GM03348 (cell line): ENCODE measurements around the gene GNAT1.
"Not testable (repeated sequence)": the region's sequence is repeated elsewhere in the genome, so short reads cannot be mapped to it uniquely, and the experiment has no call there.

ENCODE experiments used
- DNase-seq: peaks from one replicate; pipeline ENCODE4 v3.0.0; 2012; ENCODE audit warnings: low spot score

GNAT1 gene

DNA sequence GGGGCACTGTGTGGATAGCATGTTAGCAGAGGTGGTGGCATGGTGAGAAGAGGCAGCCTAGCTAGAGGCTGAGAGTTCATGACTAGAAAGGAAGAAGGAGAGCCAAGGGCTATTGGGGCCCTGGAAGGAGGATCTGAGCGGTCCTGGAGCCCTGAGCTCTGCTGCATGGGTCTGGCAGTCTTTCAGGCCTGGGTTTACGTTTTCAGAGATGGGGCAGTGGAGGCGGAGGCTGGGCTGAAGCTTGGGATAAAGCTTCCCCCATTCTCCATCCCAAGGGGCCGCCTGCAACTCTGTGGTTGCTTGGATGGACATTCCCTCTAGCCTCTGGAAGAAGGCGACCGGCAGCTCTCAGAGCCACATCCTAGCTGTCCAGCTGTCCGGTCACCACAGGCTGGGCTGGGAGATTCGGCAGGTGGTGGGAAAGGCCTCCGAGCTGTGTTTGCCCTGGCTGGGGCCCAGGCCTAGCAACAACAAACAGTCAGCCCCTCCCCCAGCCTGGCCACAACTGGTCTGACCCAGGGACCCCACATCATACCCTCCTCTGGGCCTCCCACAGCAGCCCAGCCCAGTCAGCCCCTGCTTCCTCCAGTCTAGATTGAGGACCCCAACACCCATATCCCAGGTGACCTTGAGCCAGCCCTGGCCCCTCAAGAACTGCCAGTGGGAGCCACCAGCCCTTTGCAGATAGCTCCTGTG is 11.9 kb downstream of the GNAT1 start:
- no peak for DNase-seq

DNA sequence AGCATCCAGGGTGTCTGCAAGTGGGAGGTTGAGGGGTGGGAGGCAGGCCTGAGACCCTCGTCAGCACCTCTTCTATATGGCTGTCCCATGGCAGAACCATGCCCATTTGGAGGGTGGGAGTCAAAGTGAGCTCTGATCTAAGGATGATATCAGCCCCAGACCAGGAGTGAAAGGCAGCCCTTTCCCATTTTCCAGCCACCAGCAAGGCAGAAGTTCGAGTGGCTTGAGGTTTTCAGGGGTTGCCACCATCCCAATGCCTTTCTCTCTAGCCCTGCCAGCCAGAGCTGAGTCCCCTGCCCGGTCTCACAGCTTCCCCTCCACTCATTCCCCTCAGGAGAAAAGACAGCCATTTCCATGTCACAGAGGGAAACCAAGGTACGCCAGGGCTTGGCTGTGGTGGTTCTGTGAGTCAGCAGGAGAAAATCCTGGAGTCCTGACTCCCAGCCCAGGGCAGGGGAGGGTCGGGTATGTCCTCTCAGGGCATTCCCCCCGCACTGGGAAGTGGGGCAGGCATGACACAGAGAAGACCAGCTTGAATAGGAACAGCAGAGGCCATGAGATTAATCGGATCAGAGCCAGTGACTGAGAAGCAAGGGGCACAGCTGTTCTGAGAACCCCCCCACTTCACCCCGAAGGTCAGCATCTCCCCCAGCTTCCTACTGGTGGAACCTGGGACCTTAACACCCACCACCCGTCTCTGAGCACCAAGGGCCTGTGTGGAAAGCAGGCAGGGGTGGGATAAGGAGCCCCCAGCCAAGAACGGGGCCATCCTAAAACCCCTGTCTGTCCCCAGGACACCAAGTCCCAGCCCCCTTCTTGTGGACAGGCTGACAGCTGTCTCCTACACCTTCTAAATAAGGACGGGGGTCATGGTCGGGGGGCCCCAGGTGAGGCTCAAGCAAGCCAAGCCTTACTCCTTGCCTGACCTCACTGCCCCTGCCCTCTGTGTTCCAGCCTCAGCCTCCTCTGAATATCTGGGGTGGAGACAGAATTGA is 12.7 kb downstream of the GNAT1 start:
- no peak for DNase-seq

DNA sequence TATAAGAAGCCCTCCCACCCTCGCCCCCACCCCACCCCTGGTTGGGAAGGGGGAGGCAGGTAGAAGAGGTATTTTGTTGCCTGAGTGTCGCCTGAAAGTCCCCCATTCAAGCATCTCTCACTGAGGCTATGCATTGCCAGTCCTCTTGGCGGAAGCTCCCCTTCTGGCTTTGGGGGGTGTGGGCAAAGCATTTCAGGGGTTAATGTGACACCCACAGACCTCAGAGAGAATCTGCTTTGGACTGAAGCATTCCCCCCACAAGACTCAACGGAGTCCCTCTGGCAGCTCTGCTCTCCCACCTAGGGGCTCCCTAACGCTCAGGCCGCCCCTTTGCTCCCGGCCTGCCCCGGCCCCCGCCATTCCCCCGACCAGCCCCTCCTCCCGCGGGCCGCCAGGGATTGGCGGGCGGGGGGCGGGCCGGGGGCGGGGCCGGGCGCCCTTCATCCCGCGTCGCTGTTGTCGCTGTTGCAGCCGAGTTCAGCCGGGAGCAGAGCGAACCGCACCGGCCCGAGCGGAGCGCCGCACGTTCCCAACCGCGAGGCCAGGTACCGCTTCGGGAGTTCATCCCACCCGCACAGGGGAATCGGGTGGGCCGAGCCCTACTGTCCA is 13.5 kb downstream of the GNAT1 start, which contains the start of gene SLC38A3:
Gene SLC38A3, plus strand, starts transcription at position 468 of the 609 bp plus-strand sequence. CDS start 8,929 bp downstream, outside the sequence.
- peak; percentile 39 for DNase-seq

DNA sequence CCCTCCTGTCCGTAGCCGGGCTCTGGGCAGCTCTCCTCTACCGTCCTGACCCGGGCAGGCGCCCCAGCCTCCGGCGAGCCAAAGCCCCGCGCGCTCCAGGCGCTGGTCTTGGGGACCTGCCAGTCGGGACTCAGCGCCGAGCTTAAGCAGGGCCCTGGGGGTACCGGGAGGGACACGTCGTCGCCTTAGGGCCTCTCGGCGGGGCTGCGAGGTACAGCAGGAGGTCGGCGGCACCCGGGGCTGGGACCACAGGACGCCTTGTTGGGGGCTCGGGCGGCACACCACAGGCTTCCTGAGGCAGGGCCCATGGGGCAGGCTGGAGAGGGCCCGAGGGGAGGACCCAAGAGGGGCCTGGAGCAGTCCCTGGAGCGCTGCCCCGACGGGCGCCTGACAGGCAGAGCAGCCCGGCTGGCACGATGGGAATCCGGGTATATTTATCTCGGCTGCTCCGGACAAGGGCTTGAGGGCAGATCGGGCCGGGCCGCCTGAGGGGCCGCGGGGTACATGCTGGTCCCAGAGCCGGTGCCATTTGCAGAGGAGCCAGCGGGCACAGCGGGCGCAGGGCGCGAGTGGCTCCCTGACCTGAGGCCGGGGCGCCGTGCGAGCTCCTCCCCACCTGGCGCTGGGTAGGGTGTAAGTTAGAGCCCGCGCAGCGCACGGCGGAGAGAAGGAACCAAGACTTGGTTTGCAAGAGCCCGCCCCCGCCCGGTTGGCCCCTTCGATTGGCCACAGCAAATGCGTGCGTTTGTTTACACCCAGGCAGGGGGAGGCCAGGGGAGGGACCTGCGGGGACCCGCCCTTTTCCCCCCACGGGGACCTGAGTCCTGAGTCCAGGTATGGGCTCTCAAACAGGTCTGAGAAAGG is 14.2 kb downstream of the GNAT1 start:
- no peak for DNase-seq

DNA sequence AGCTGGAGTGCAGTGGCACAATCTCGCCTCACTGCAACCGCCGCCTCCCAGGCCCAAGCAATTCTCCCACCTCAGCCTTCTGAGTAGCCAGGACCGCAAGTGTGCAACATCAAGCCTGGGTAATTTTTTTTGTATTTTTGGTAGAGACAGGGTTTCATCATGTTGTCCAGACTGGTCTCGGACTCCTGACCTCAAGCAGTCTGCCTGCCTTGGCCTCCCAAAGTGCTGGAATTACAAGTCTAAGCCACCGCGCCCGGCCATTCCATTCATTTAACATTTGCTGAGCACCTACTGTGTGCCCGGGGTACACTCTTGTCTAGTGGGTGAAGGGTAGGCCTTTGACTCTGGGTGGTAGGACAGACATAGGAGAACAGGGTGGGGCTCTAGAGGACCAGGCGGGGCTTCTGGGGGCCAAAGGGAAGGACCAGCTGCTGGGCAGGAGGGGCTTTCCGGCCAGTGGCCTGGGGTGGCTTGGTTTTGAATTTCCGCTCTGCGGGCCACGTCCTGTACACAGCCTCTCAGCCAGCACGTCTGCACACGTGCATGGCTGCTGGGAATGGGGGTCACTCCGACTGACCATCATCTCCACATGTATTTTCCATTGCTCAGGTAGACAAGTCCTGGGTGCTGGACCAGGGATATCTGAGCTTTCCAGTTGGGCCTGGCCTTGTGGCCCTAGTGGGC is 16.1 kb downstream of the GNAT1 start:
- no peak for DNase-seq

DNA sequence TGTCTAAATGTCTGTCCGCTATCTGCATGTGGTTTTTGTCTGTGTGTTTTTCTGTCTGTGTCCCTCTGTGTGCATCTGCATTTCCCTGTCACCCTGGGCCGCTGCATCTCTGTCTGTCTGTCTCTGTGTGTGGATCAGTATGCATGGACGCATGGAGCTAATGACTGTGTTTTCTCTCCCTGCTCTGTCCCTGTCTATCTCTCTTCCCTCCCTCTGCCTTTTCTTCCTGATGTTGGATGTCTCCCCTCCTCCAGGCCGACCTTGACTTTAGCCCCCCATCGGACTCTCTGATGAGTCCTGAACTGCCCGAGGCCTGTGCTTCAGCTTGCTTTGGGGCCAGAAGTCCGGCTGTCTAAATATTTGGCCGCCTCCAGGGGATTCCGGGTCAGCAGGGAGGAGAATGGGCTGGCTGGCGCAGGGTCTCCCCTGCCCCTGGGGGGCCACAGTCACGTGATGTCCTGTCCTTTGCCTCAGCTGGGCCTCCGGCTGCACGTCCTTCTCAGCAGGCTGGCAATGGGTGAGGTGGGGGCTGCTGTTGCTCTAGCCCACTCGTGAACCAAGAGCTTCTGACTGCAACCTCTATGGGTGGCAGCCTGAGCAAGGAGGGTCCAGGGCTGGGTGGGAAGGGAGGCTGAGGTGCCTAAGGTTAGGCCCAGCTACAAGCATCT is 17.4 kb downstream of the GNAT1 start:
- DNase-seq = no peak

DNA sequence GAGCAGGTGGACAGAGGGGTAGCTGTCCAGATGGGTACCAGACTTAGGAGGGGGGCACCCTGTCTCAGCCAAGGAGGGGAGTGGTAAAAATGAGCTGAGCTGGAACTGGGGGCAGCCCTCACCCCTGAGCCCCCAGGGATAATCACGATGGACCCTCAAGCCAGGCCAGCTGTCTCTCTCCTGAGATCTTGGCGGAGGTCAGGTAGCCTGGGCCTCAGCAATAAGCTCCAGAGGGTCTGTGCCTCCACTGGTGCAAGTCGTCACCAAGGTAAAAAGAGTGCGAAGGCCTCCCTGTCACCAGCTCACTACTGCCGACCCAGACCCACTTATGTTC is 18.7 kb downstream of the GNAT1 start:
- DNase-seq = no peak

DNA sequence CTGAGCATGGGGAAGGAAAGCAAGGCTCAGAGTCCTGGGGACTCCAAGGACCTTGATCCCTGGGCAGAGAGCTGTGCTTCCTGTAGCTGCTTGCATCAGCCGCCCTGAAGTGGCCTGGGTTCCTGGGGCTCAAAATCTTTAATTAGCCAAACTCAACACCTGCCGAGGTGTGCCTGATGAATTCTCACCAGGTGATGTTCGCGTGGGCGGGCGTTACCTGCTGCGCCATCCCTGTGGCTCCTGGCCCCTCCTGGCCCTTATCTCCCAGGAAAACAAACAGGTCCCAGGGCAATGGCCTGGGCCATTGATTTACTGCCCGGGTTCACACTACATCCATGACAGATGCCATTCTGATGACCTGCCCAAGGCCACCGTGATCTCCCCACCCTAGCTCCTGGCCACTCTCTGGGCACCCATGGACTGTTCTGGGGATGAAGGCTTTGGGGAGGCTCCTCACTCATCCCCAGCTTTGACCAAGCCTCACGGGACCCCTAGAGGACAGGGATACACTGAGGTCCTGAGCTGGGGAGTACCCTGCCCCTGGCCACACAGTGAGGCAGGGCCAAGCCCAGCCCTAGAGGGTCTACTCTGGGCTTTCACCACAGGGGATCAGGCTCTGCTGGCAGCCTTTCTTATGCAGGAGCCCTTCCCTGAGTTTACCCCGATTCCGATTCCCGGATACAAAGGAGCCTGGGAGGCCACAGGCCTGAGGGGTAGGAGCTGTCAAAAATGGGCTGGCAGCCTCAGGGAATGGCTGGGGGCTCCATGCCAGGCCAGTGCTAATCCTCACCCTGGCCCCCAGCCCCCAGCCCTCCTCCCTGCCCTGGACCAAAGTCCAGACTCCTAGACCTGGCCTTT is 19.3 kb downstream of the GNAT1 start:
- no peak for DNase-seq

DNA sequence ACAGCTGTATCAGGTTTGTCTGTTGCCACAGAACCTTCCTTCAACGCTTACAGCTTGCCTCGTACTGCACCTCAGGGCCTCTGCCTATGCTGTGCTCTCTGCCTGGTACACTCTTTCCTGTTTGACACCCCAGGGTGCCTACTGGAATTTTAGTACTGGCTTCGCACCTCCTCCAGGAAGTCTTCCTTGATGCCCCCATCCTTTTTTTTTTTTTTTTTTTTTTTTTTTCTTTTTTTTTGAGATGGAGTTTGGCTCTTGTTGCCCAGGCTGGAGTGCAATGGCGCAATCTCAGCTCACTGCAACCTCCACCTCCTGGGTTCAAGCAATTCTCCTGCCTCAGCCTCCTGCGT is 19.9 kb downstream of the GNAT1 start:
- not testable (repeated sequence) for DNase-seq

DNA sequence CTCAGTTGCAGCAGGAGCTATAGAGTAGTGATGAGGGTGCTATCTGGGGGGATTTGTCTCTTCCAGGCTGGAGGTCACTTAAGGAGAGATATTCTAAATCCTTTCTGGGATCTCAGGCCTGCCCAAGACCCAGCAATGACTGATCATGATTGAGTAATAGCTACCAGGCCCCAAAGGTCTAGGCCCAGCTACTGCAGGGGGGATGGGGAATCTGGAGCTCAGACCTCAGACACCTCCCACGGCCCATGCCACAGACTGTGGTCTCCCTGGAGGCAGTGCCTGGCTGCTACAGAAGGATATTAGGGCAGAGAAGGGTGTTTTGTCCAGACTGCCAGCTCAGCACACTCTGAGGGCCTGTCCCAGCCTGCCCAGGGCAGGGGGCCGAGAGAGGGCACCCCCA is 20.5 kb downstream of the GNAT1 start:
- peak; percentile 83 for DNase-seq

DNA sequence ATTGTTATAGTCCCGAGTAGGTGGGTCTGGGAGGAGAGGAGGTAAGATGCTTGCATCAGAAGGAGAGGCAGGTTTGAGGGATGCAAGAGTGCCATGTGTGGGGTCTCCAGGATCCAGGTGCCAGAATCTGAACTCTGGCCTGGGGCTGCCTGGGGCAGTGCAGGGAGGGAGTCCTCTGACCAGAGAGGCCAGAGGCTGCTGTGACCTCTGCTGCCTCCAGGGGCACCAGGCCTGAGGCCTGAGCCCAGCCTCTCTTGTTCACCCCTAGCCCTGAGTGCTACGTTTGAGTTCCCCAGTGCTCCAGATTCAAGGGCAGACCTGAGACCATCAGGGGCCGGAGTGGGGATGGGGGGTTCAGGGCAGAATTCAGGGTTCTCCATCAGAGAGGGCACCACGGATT is 21.1 kb downstream of the GNAT1 start:
- DNase-seq = no peak

DNA sequence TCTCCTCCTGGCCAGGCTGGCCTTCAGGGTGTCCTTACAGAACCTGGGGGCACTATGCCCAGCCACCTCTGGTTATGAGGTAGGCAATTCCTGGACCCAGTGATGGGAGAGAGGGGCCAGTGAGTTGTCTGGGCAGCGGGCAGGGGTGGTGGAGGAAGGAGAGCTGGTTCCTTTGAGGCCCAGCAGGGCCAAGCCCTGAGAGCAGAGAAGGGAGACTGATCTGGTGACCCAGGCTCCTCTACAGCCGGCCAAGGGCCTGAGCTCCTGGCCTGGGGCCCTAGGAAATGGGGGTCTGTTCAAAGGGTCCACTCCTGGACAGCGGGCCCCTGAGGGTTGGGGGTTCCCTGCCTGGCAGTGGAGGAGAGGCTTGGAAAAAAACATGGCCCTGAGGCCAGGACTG is 21.6 kb downstream of the GNAT1 start:
- no peak for DNase-seq

DNA sequence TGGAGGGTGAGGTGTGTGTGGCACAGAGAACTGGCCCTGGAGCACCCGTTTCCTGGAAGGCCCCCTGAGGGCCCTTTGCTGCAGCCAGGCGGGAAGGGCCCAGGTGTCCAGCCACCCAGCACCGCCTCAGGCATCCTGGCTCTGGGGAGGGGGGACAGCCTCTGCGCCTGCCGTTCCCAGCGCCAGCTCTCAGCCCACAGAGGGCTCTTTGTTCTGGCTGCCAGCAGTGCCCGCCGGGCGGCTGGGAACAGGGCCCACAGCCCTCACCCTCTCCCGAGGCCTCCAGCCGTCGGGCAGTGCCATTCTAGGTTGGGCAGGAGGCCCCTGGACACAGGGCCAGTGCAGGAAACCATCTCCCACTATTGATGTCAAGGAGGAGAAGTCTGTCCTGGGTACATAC is 22.0 kb downstream of the GNAT1 start:
- no peak for DNase-seq

DNA sequence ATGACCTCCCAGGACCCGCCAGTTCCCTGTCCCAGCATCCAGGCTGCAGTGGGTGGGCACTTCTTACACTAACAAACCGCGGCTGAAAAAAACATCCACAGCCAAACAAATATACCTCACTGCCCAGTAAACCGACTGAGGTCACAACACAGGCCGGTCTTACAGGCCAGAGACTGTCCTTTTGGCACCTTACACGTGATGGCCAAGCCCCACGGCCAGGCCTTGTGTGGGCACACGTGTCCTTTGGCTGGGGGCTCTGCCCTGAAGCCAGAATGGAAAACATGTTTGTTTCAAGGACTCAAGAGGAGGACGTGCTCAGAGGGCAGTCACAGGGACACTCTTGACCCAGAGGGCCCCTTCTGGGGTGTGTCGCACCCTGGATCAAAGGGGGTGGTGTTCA is 23.4 kb downstream of the GNAT1 start:
- no peak for DNase-seq

DNA sequence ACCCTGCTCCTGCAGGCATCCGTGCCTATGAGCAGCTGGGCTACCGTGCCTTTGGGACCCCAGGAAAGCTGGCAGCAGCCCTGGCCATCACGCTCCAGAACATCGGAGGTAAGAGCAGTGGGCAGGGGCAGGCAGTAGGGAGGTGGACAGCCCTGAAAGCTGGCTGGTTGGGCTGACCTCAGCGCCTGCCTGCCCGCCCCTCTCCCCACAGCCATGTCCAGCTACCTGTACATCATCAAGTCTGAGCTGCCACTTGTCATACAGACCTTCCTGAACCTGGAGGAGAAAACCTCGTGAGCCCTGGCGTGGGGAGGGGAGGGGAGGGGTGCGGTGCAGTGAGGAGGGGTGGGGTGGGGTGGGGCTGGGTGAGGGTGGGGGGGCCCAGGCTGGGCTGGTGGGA is 24.1 kb downstream of the GNAT1 start:
- DNase-seq = no peak

DNA sequence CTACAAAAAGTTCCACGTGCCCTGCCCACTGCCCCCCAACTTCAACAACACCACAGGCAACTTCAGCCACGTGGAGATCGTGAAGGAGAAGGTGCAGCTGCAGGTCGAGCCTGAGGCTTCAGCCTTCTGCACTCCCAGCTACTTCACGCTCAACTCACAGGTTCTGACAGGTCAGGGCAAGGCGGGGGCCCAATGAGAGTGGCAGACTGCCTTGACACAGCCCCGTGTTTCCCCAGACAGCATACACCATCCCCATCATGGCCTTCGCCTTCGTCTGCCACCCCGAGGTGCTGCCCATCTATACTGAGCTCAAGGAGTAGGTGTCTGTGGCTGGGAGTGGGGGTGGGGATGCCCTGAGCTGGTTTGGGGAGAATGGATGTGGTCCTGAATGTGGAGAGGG is 26.3 kb downstream of the GNAT1 start:
- DNase-seq = no peak

DNA sequence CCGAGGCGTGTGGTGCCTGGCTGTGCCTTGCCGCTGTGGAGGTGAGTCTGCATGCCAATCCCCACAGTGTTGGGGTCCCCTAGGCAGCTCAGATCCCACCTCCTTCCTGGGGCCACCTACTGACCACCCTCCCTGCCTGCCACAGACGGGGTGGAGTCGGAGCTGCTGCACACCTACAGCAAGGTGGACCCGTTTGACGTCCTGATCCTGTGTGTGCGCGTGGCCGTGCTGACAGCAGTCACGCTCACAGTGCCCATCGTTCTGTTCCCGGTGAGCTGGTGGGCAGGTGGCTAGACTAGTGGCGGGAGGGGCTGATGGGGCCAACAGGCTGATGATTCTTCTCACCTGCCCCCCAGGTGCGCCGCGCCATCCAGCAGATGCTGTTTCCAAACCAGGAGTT is 27.0 kb downstream of the GNAT1 start:
- DNase-seq = no peak

DNA sequence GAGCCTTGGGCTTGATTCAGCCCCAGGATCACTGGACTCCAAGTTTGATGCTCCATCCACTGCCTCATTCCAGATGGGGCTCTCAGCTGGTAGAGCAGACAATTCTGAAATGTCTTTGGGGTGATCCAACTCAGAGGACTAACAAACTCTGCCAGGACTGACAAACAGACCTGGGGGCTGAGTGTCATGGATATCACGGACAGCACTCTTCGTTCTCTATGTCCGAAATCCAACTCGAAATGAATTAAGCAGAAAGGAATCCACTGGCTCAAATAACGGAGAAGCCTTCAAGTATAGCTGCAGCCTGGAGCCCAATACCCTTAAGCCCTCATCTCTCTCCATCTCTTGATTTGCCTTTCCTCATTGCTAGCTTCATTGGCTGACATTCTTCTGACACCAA is 27.9 kb downstream of the GNAT1 start:
- no peak for DNase-seq

DNA sequence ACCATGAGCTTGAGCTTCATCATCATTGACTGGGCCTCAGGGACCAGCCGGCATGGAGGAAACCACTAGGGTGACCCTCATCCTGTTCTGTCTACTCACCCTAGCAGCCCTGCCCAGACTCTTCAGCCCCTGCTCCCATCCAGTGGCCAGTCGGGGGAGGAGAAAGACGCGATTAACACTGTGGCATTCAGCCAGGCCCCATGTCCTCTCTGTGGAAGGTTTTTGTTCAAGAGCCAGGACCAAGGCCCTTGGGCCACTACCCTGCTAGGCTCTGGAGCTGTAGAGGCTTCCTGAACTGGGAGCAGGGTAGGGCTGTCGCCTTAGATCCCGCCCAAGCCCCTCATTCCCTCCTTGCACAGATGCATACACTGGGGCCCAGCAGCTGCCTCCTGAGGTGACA is 28.7 kb downstream of the GNAT1 start:
- DNase-seq = no peak

DNA sequence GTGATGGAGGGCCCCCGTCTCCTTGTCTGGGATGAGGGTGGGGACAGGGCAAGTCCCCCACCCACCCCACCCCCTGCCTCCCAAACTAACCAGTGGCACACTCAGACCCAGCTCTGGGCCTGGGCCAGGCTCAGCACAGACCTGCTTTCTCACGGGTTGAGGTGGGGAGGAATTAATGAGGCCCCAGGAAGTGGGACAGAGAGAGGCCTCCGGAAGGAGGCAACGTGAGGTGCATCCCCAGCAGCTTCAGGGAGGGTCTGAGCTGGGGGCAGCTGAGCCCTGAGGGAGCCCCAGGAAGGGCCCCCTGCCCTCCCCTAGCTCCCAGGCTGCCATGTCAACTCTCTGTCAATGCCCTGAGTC is 29.6 kb downstream of the GNAT1 start:
- DNase-seq = no peak
